CD4-positive, alpha-beta T cell treated with Interleukin-21 for 1 hour (primary cell): ENCODE results near the gene MAP3K13.

Source experiments
- DNase-seq: peaks from one replicate; pipeline ENCODE4 v3.0.0-alpha.2; 2020

Gene MAP3K13

GRCh38 chr3:185519021-185519420 is 156.1 kb downstream of the MAP3K13 start:
- DNase-seq = no peak

GRCh38 chr3:185521349-185522138 is 158.6 kb downstream of the MAP3K13 start:
- no peak for DNase-seq

- DNase-seq = no peak
These were observed 163.5 kb downstream of the MAP3K13 start for GRCh38 chr3:185526349-185526951.

- DNase-seq = no peak
These were observed 164.4 kb downstream of the MAP3K13 start for GRCh38 chr3:185527364-185527763.

GRCh38 chr3:185528532-185528931 is 165.6 kb downstream of the MAP3K13 start:
- no peak for DNase-seq

GRCh38 chr3:185530856-185531255 is 167.9 kb downstream of the MAP3K13 start:
- DNase-seq = no peak

GRCh38 chr3:185532901-185533300 is 170.0 kb downstream of the MAP3K13 start:
- no peak for DNase-seq

- no peak for DNase-seq
These were observed 171.6 kb downstream of the MAP3K13 start for GRCh38 chr3:185534511-185534910.

GRCh38 chr3:185537369-185537970 is 174.5 kb downstream of the MAP3K13 start:
- peak; percentile 21 for DNase-seq
